Astrocyte of the spinal cord (primary cell): Measurements from ENCODE around the gene C6.

Experiments
- DNase-seq: peaks from one replicate; pipeline ENCODE4 v3.0.0; 2011; ENCODE audit warnings: low read depth, low spot score
- H3K4me3 ChIP-seq: 2 replicates; pipeline ENCODE4 v1.5.1; 2011; ENCODE audit warnings: low read depth, mild to moderate bottlenecking, low read length, moderate library complexity
- CTCF ChIP-seq: IDR thresholded peaks from 2 replicates; pipeline ENCODE4 v1.5.1; 2012; ENCODE audit warnings: low read depth, mild to moderate bottlenecking, low read length, inconsistent platforms
- in situ Hi-C: cut with HindIII; loops from 2 replicates; pipeline ENCODE4 v1.10.0; 2017; ENCODE audit warnings: low sequenced_read_pairs

The C6 gene

GRCh38 chr5:41203033-41203432 is 10.3 kb downstream of the C6 start:
- DNase-seq: no peak
- H3K4me3 ChIP-seq: no peak overlapping the region
- no peak for TF ChIP-seq CTCF
- in situ Hi-C loops: no loop called here

GRCh38 chr5:41201082-41201772 is 12.1 kb downstream of the C6 start:
- in situ Hi-C loops: no loop called here
- DNase-seq: no peak
- H3K4me3 ChIP-seq: no peak overlapping the region
- no peak for TF ChIP-seq CTCF

DNA sequence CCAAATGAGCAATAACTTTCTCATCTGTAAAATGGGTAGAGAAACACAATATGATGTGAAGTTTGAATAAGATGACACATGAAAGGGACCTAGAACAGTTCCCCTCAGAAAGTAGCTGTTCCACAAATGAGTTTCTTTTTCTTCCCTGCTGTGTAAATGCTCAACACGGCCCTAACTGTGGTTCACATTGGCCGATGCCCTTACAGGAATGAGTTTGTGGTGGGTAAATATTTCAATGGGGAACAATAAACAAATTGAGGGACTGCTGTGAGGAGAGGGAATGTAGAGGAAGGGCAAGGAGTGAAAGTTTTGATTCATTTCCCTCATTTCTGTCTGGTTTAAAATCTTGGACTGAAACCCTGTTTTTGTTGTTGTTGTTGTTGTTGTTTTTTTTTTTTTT is 12.8 kb downstream of the C6 start:
- in situ Hi-C loops: no loop called here
- DNase-seq: no peak
- TF ChIP-seq CTCF: no peak

GRCh38 chr5:41199660-41200059 is 13.7 kb downstream of the C6 start:
- H3K4me3 ChIP-seq: no peak overlapping the region
- in situ Hi-C loops: no loop called here
- no peak for TF ChIP-seq CTCF
- DNase-seq: no peak

More for the DNA sequence above, 12.8 kb downstream of the C6 start:
- no peak overlapping the region for H3K4me3 ChIP-seq

GRCh38 chr5:41196197-41196596 is 17.1 kb downstream of the C6 start:
- in situ Hi-C loops: no loop called here
- no peak for TF ChIP-seq CTCF
- H3K4me3 ChIP-seq: no peak overlapping the region
- no peak for DNase-seq

DNA sequence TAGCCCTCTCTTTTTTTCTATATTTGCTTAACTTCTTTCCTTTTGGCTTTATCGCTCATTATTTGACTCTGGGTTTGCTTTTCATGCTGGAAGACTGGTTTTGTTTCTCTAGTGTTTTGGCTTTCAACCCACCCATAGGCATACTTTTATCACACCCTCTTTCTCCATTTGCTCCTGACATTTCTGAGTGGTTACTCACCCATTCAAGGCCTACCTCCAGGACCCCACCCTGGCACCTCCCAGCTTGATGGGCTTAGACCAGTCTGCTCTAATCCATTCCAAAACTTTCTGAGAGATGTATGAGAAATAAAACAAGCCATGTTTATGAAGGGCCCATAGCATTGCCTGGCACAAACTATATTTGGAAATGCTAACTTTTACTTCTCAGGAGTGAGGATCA is 18.1 kb downstream of the C6 start:
- no peak for TF ChIP-seq CTCF
- no peak for DNase-seq
- in situ Hi-C loops: no loop called here
- no peak overlapping the region for H3K4me3 ChIP-seq
